GM19328 (cell line): ENCODE data around the gene CYP21A2.

Experiments used
- ATAC-seq: cut with Tn5 transposase; IDR thresholded peaks from one replicate; pipeline ENCODE4 v1.9.1; 2021; ENCODE audit warnings: mild to moderate bottlenecking, moderate library complexity; ENCODE audit not compliant: unreplicated experiment

The CYP21A2 gene

GRCh38 chr6:32081168-32081990 lies 43.2 kb downstream of the CYP21A2 start:
- ATAC-seq: no peak

GRCh38 chr6:32082478-32082877 lies 44.3 kb downstream of the CYP21A2 start:
- no peak for ATAC-seq

- ATAC-seq: no peak
Observed at GRCh38 chr6:32082935-32083334, 44.7 kb downstream of the CYP21A2 start.

GRCh38 chr6:32083812-32084768 lies 45.9 kb downstream of the CYP21A2 start:
- no peak for ATAC-seq

GRCh38 chr6:32084780-32085179 lies 46.6 kb downstream of the CYP21A2 start:
- no peak for ATAC-seq

- ATAC-seq: no peak
Observed at GRCh38 chr6:32085759-32086459, 47.7 kb downstream of the CYP21A2 start.

GRCh38 chr6:32086661-32087573 lies 48.7 kb downstream of the CYP21A2 start:
- ATAC-seq: no peak

GRCh38 chr6:32087574-32088486 lies 49.6 kb downstream of the CYP21A2 start:
- ATAC-seq: no peak

GRCh38 chr6:32088487-32089049 lies 50.4 kb downstream of the CYP21A2 start:
- ATAC-seq: no peak

- ATAC-seq: no peak
Observed at GRCh38 chr6:32089082-32089828, 51.0 kb downstream of the CYP21A2 start.
